Loucy (cell line): ENCODE results near the gene SLC15A3.

Source experiments
- CTCF ChIP-seq: fragments of 200-600 bp; sonication (generic); conservative IDR thresholded peaks from 2 replicates; pipeline ENCODE4 v1.5.1; 2014; ENCODE audit warnings: mild to moderate bottlenecking, antibody characterized with exemption, low read length
- EZH2phosphoT487 ChIP-seq: fragments of 200-600 bp; IDR thresholded peaks from 2 replicates; pipeline ENCODE4 v1.6.1; 2018; ENCODE audit warnings: antibody characterized with exemption, mild to moderate bottlenecking, moderate library complexity, borderline replicate concordance

- no peak for TF ChIP-seq EZH2phosphoT487
- peak; percentile 51 for TF ChIP-seq CTCF
These were observed 7.3 kb downstream of the SLC15A3 start for GRCh38 chr11:60944490-60945294.
